HEK293 (cell line): ENCODE data around the gene ELOVL1.
A peak's percentile ranks its signal among the peaks of the same experiment; 100 is the strongest.
"Not testable (repeated sequence)": the region's sequence is repeated elsewhere in the genome, so short reads cannot be mapped to it uniquely, and the experiment has no call there.

Experiments used
- CTCF ChIA-PET: fragments of 350-600 bp; formaldehyde crosslinking; extraction: SDS; loops from one replicate; lab custom pipeline; 2021; ENCODE audit warnings: antibody characterized with exemption; lab: Yijun Ruan, JAX
- POLR2A ChIA-PET: fragments of 300-600 bp; formaldehyde crosslinking; extraction: SDS; loops from one replicate; lab custom pipeline; 2020; ENCODE audit warnings: antibody characterized with exemption, inconsistent platforms; lab: Yijun Ruan, JAX
- H3K27ac ChIP-seq: fragments of 200-500 bp; sonication (Bioruptor generic); 2 replicates; pipeline ENCODE4 v1.5.1; 2014; ENCODE audit warnings: low read depth, low read length, control low read depth, inconsistent platforms; ENCODE audit errors: extremely low read depth
- H3K36me3 ChIP-seq, 2 experiments: fragments of 200-500 bp in 1 of 2; sonication (Bioruptor generic) in 1 of 2; 1 replicate in 1 of 2; 2 replicates in 1 of 2; pipeline ENCODE4 v1.5.1; 2014 to 2017; ENCODE audit warnings: inconsistent platforms in 2 of 2, low read length in 2 of 2; ENCODE audit not compliant: control insufficient read depth in 2 of 2, insufficient read depth in 1 of 2
- H3K4me1 ChIP-seq: fragments of 200-500 bp; sonication (Bioruptor generic); 2 replicates; pipeline ENCODE4 v1.5.1; 2014; ENCODE audit warnings: mild to moderate bottlenecking, low read length, inconsistent platforms; ENCODE audit not compliant: control insufficient read depth, insufficient read depth
- H3K4me3 ChIP-seq: 2 replicates; pipeline ENCODE4 v1.5.1; 2011; ENCODE audit warnings: low read depth, mild to moderate bottlenecking, control low read depth, low read length, moderate library complexity
- H3K9me3 ChIP-seq: fragments of 200-500 bp; sonication (Bioruptor generic); 2 replicates; pipeline ENCODE4 v1.5.1; 2014; ENCODE audit warnings: low read depth, low read length, inconsistent platforms; ENCODE audit not compliant: control insufficient read depth, insufficient read depth
- BCL11B ChIP-seq: fragments of 450-650 bp; formaldehyde crosslinking; IDR thresholded peaks from 2 replicates; pipeline ENCODE4 v1.5.1; 2016; ENCODE audit warnings: low read depth, missing biosample characterization, missing genetic modification characterization
- HOXC10 ChIP-seq: sonication (generic); formaldehyde crosslinking; IDR thresholded peaks from 2 replicates; pipeline ENCODE4 v1.8.1; 2023; ENCODE audit warnings: mild to moderate bottlenecking, missing genetic modification reagents
- IKZF3 ChIP-seq: fragments of 450-650 bp; IDR thresholded peaks from 2 replicates; pipeline ENCODE4 v1.5.0; 2018; ENCODE audit warnings: missing biosample characterization, mild to moderate bottlenecking, missing genetic modification characterization, moderate library complexity
- KLF16 ChIP-seq: fragments of 450-650 bp; formaldehyde crosslinking; IDR thresholded peaks from 2 replicates; pipeline ENCODE4 v1.5.1; 2017; ENCODE audit warnings: missing biosample characterization, missing genetic modification characterization
- KLF9 ChIP-seq: fragments of 450-650 bp; formaldehyde crosslinking; IDR thresholded peaks from 2 replicates; pipeline ENCODE4 v1.5.1; 2016; ENCODE audit warnings: missing biosample characterization, missing genetic modification characterization, low read depth
- PRDM1 ChIP-seq: fragments of 450-650 bp; formaldehyde crosslinking; IDR thresholded peaks from 2 replicates; pipeline ENCODE4; 2016; ENCODE audit warnings: missing biosample characterization, missing genetic modification characterization
- SALL2 ChIP-seq: fragments of 450-650 bp; formaldehyde crosslinking; IDR thresholded peaks from 2 replicates; pipeline ENCODE4 v1.5.0; 2017; ENCODE audit warnings: missing biosample characterization, mild to moderate bottlenecking, missing genetic modification characterization, borderline replicate concordance
- SCRT2 ChIP-seq: fragments of 450-650 bp; formaldehyde crosslinking; IDR thresholded peaks from 2 replicates; pipeline ENCODE4 v1.5.1; 2016; ENCODE audit warnings: missing biosample characterization, missing genetic modification characterization
- ZBTB17 ChIP-seq: fragments of 450-650 bp; formaldehyde crosslinking; IDR thresholded peaks from 2 replicates; pipeline ENCODE4 v1.5.1; 2016; ENCODE audit warnings: missing biosample characterization, missing genetic modification characterization
- ZBTB21 ChIP-seq: fragments of 450-650 bp; formaldehyde crosslinking; IDR thresholded peaks from 2 replicates; pipeline ENCODE4 v1.5.1; 2017; ENCODE audit warnings: missing biosample characterization, missing genetic modification characterization
- ZBTB48 ChIP-seq: fragments of 450-650 bp; formaldehyde crosslinking; IDR thresholded peaks from 2 replicates; pipeline ENCODE4 v1.5.1; 2016; ENCODE audit warnings: missing biosample characterization, missing genetic modification characterization
- ZNF2 ChIP-seq: fragments of 450-650 bp; formaldehyde crosslinking; IDR thresholded peaks from 2 replicates; pipeline ENCODE4 v1.5.1; 2016; ENCODE audit warnings: missing biosample characterization, missing genetic modification characterization
- ZNF239 ChIP-seq: fragments of 450-650 bp; formaldehyde crosslinking; IDR thresholded peaks from 2 replicates; pipeline ENCODE4 v1.5.1; 2016; ENCODE audit warnings: missing biosample characterization, missing genetic modification characterization
- ZNF366 ChIP-seq: fragments of 450-650 bp; formaldehyde crosslinking; conservative IDR thresholded peaks from 2 replicates; pipeline ENCODE4 v1.5.1; 2016; ENCODE audit warnings: missing biosample characterization, missing genetic modification characterization
- ZNF423 ChIP-seq: fragments of 450-650 bp; formaldehyde crosslinking; IDR thresholded peaks from 2 replicates; pipeline ENCODE4 v1.5.1; 2016; ENCODE audit warnings: missing biosample characterization, missing genetic modification characterization
- ZNF658 ChIP-seq: fragments of 450-650 bp; formaldehyde crosslinking; IDR thresholded peaks from 2 replicates; pipeline ENCODE4; 2016; ENCODE audit warnings: missing biosample characterization, missing genetic modification characterization
- ZNF701 ChIP-seq: fragments of 450-650 bp; formaldehyde crosslinking; IDR thresholded peaks from 2 replicates; pipeline ENCODE4 v1.5.1; 2016; ENCODE audit warnings: missing biosample characterization, missing genetic modification characterization
- ZNF785 ChIP-seq: fragments of 450-650 bp; formaldehyde crosslinking; IDR thresholded peaks from 2 replicates; pipeline ENCODE4 v1.5.1; 2016; ENCODE audit warnings: missing biosample characterization, missing genetic modification characterization
- ZNF843 ChIP-seq: fragments of 450-650 bp; formaldehyde crosslinking; IDR thresholded peaks from 2 replicates; pipeline ENCODE4 v1.5.1; 2016; ENCODE audit warnings: missing biosample characterization, missing genetic modification characterization
- TF ChIP-seq, protein P1 (sequence below): fragments of 450-650 bp; formaldehyde crosslinking; IDR thresholded peaks from 2 replicates; pipeline ENCODE4 v1.5.1; 2016; ENCODE audit warnings: missing biosample characterization, missing genetic modification characterization

ELOVL1 gene

GRCh38 chr1:43402089-43402865, 34.5 kb upstream of the ELOVL1 start:
- Histone ChIP-seq H3K4me1 (no peaks in the 10 kb centered on the region), H3K4me3 (no peak overlapping the region), H3K9me3 (no peaks in the 10 kb centered on the region), H3K27ac (no peak overlapping the region), H3K36me3 (peaks cover 8 to 44% of the 10 kb centered on the region in 2 experiments)
- CTCF ChIA-PET = no interaction called here
- TF ChIP-seq ZNF366 (tag by site-specific recombination) = no peak
- TF ChIP-seq, protein P1, sequence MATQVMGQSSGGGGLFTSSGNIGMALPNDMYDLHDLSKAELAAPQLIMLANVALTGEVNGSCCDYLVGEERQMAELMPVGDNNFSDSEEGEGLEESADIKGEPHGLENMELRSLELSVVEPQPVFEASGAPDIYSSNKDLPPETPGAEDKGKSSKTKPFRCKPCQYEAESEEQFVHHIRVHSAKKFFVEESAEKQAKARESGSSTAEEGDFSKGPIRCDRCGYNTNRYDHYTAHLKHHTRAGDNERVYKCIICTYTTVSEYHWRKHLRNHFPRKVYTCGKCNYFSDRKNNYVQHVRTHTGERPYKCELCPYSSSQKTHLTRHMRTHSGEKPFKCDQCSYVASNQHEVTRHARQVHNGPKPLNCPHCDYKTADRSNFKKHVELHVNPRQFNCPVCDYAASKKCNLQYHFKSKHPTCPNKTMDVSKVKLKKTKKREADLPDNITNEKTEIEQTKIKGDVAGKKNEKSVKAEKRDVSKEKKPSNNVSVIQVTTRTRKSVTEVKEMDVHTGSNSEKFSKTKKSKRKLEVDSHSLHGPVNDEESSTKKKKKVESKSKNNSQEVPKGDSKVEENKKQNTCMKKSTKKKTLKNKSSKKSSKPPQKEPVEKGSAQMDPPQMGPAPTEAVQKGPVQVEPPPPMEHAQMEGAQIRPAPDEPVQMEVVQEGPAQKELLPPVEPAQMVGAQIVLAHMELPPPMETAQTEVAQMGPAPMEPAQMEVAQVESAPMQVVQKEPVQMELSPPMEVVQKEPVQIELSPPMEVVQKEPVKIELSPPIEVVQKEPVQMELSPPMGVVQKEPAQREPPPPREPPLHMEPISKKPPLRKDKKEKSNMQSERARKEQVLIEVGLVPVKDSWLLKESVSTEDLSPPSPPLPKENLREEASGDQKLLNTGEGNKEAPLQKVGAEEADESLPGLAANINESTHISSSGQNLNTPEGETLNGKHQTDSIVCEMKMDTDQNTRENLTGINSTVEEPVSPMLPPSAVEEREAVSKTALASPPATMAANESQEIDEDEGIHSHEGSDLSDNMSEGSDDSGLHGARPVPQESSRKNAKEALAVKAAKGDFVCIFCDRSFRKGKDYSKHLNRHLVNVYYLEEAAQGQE (tag by site-specific recombination) = no peak
- no peak for TF ChIP-seq KLF16 (tag by site-specific recombination)
- no peak for TF ChIP-seq ZNF658 (tag by site-specific recombination)
- no peak for TF ChIP-seq ZNF239
- TF ChIP-seq ZBTB17 (tag by site-specific recombination) = no peak
- TF ChIP-seq HOXC10 (CRISPR knock-in tag) = no peak
- TF ChIP-seq PRDM1 (tag by site-specific recombination) = 0 out of 2 replicates have a peak, but pooled peaks have one; percentile 11
- TF ChIP-seq ZNF2 (tag by site-specific recombination) = no peak
- TF ChIP-seq ZNF785 (tag by site-specific recombination) = no peak
- 0 out of 2 replicates have a peak, but pooled peaks have one; percentile 14 for TF ChIP-seq SCRT2 (tag by site-specific recombination)
- no peak for TF ChIP-seq ZBTB21 (tag by site-specific recombination)
- no peak for TF ChIP-seq ZNF843 (tag by site-specific recombination)
- POLR2A ChIA-PET = no interaction called here

DNA sequence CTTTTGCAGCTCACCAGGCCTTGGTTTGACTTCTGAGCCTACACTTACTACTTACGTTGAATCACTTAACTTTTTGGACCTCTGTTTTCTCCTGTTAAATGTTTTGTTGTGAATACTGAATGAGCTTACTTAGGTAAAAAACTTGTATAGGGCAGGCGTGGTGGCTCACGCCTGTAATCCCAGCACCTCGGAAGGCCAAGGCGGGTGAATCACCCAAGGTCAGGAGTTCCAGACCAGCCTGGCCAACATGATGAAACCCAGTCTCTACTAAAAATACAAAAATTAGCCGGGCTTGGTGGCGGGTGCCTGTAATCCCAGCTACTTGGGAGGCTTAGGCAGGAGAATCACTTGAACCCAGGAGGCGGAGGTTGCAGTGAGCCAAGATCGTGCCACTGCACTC, 32.6 kb upstream of the ELOVL1 start:
- Histone ChIP-seq H3K4me1 (peaks cover 10% of the 10 kb centered on the region), H3K36me3 (peaks cover 6 to 26% of the 10 kb centered on the region in 2 experiments)
- POLR2A ChIA-PET = interaction anchor here (0.6 kb wide), 1 partner anchor 8 kb away, joined by 8 read pairs; no protein-coding TSS in a partner anchor
- not testable (repeated sequence) for H3K27ac ChIP-seq, H3K4me3 ChIP-seq, H3K9me3 ChIP-seq
- CTCF ChIA-PET = interaction anchor here (0.7 to 1.5 kb wide), 2 partner anchors 12 to 635 kb away, joined by 3 to 4 read pairs; no protein-coding TSS in a partner anchor

DNA sequence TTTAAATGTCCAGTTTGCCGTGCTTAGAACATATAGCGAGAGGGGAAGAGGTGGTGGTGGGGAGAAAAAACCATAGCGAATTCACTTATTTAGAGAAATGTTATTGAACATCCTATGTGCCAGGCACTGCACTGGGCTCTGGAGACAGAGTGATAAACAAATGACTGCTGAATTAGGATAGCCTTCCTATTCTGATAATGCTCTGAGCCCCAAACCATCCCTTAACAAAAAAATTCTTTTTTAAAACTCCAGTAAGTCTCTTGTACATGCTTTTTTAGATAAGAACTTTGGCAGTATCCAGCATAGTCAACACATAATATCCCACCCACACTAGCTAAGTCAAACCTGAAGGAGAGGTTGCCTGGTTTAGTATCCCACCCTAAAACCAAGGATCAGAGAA, 30.4 kb upstream of the ELOVL1 start:
- Histone ChIP-seq H3K36me3 (peaks cover 0 to 5% of the 10 kb centered on the region in 2 experiments), H3K4me1 (peaks cover 11% of the 10 kb centered on the region), H3K4me3 (no peak overlapping the region), H3K27ac (no peak overlapping the region), H3K9me3 (no peaks in the 10 kb centered on the region)
- CTCF ChIA-PET = interaction anchor here (0.6 to 1.9 kb wide), 2 partner anchors 17 to 322 kb away, joined by 3 to 8 read pairs; no protein-coding TSS in a partner anchor
- POLR2A ChIA-PET = no interaction called here
- TF ChIP-seq ZNF366 (tag by site-specific recombination) = no peak
- no peak for TF ChIP-seq IKZF3 (tag by site-specific recombination)
- no peak for TF ChIP-seq BCL11B (tag by site-specific recombination)
- no peak for TF ChIP-seq ZBTB48 (tag by site-specific recombination)
- no peak for TF ChIP-seq SALL2 (tag by site-specific recombination)
- no peak for TF ChIP-seq KLF9 (tag by site-specific recombination)
- no peak for TF ChIP-seq ZNF423 (tag by site-specific recombination)
- no peak for TF ChIP-seq ZNF701
